Mammary epithelial cell (primary cell): ENCODE results near the gene ACOT8.

ENCODE experiments used
- EZH2 ChIP-seq: IDR thresholded peaks from 2 replicates; pipeline ENCODE4 v1.6.1; 2012; ENCODE audit warnings: low read length, inconsistent platforms, borderline replicate concordance
- TF ChIP-seq, protein P1 (sequence below), 2 donors: IDR thresholded peaks in 1 of 2; conservative IDR thresholded peaks in 1 of 2; 2 replicates each; pipeline ENCODE4 v1.5.1; 2011 to 2012; ENCODE audit warnings: inconsistent platforms in 2 of 2, low read length in 2 of 2, mild to moderate bottlenecking in 2 of 2, control low read depth in 1 of 2, low read depth in 1 of 2; ENCODE audit not compliant: insufficient read depth in 1 of 2; ENCODE audit errors: extremely low read depth in 1 of 2

DNA sequence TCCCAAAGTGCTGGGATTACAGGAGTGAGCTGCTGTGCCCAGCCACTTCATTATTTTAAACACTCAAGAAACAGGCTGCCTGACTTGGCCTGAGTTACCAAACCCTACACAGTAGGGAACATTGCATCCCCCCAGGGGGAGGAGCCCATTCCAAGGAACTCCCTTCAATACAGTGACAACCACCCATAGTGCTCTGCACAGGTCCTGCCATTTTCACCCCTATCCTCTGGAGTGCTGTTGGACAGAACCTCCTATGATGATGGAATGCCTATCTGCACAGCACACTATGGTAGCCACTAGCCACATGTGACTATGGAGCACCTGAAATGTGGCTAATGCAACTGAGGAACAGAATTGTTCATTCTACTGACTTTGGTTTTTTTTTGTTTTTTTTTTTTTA is 11.7 kb downstream of the ACOT8 start:
- TF ChIP-seq, protein P1, sequence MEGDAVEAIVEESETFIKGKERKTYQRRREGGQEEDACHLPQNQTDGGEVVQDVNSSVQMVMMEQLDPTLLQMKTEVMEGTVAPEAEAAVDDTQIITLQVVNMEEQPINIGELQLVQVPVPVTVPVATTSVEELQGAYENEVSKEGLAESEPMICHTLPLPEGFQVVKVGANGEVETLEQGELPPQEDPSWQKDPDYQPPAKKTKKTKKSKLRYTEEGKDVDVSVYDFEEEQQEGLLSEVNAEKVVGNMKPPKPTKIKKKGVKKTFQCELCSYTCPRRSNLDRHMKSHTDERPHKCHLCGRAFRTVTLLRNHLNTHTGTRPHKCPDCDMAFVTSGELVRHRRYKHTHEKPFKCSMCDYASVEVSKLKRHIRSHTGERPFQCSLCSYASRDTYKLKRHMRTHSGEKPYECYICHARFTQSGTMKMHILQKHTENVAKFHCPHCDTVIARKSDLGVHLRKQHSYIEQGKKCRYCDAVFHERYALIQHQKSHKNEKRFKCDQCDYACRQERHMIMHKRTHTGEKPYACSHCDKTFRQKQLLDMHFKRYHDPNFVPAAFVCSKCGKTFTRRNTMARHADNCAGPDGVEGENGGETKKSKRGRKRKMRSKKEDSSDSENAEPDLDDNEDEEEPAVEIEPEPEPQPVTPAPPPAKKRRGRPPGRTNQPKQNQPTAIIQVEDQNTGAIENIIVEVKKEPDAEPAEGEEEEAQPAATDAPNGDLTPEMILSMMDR (conservative IDR thresholded peaks at IDR 0.05 in 1 of 2, IDR thresholded peaks at IDR 0.05 in 1 of 2; ENCODE audit: extremely low read depth in 1 of 2, insufficient read depth in 1 of 2, low read depth in 1 of 2, low read length in 2 of 2), result no peak
- no peak for TF ChIP-seq EZH2
